Heart left ventricle (tissue), 16 donors: Measurements from ENCODE around the gene DCST1. TPM values are rescaled to one million over a fixed set of nuclear protein-coding genes. Genes with fewer than 3 reads are reported as not detected.
A peak's percentile ranks its signal among the peaks of the same experiment; 100 is the strongest.

ENCODE experiments used
- ATAC-seq, 4 donors: fragments of 200-7000 bp; cut with Tn5 transposase; one replicate each; pipeline ENCODE4 v1.9.1; 2020 to 2022; ENCODE audit warnings: moderate library complexity in 4 of 4, mild to moderate bottlenecking in 3 of 4, moderate number of reproducible peaks in 1 of 4
- DNase-seq, 5 donors: peaks; one replicate each; pipeline ENCODE4 v3.0.0-alpha.2; 2020
- H3K27ac ChIP-seq, 12 donors: fragments of 200-600 bp; sonication (generic) in 4 of 12; one replicate each; pipeline versions ENCODE4 v1.5.0 to v1.8.0; 2016 to 2022; ENCODE audit warnings: mild to moderate bottlenecking in 2 of 12
- H3K27me3 ChIP-seq, 9 donors: fragments of 200-600 bp; sonication (generic) in 2 of 9; one replicate each; pipeline versions ENCODE4 v1.5.1 to v1.8.0; 2016 to 2022; ENCODE audit warnings: mild to moderate bottlenecking in 3 of 9
- H3K36me3 ChIP-seq, 9 donors: fragments of 200-600 bp; sonication (generic) in 2 of 9; one replicate each; pipeline versions ENCODE4 v1.5.0 to v1.8.0; 2018 to 2022; ENCODE audit warnings: mild to moderate bottlenecking in 2 of 9
- H3K4me1 ChIP-seq, 12 donors: fragments of 200-600 bp; sonication (generic) in 4 of 12; one replicate each; pipeline versions ENCODE4 v1.5.0 to v1.8.0; 2016 to 2022; ENCODE audit warnings: mild to moderate bottlenecking in 3 of 12
- H3K4me3 ChIP-seq, 12 donors: fragments of 200-600 bp; sonication (generic) in 4 of 12; one replicate each; pipeline versions ENCODE4 v1.5.0 to v1.8.0; 2017 to 2022; ENCODE audit warnings: mild to moderate bottlenecking in 9 of 12, moderate library complexity in 4 of 12
- H3K9me3 ChIP-seq, 12 donors: fragments of 200-600 bp; sonication (generic) in 4 of 12; one replicate each; pipeline versions ENCODE4 v1.5.0 to v1.8.0; 2016 to 2022; ENCODE audit warnings: mild to moderate bottlenecking in 1 of 12
- CTCF ChIP-seq, 12 donors: fragments of 200-600 bp; sonication (generic) in 4 of 12; IDR thresholded peaks; one replicate each; pipeline versions ENCODE4 v1.5.0 to v1.8.0; 2018 to 2022; ENCODE audit warnings: antibody characterized with exemption in 12 of 12, mild to moderate bottlenecking in 5 of 12
- POLR2A ChIP-seq, 2 donors: fragments of 450-650 bp; IDR thresholded peaks; one replicate each; pipeline ENCODE4 v1.6.1; 2017; ENCODE audit warnings: antibody characterized with exemption in 2 of 2, mild to moderate bottlenecking in 2 of 2, moderate library complexity in 2 of 2
- WGBS, 4 donors: extraction: QIAGEN DNeasy Blood & Tissue Kit in 2 of 4; methylation state at CpG; one replicate each; pipeline versions ENCODE4 v1.1.5 to v1.1.7; 2013 to 2018; 5-methylcytosine and 5-hydroxymethylcytosine counted together
- intact Hi-C, 10 donors: fragments of 100-400 bp; cut with DNase I; formaldehyde crosslinking; loops; one replicate each; pipeline versions ENCODE4 v1.11.1 to v1.14.2; 2022
- polyA plus RNA-seq, 2 donors: library from polyadenylated mRNA; stranded (reverse); fragments of 200-250 nt; gene quantifications; one replicate each; pipeline ENCODE4 v1.2.3, GENCODE V29; 2013
- total RNA-seq, 9 donors: library from RNA; depleted of rRNA in 2 of 9; stranded (reverse); fragments of >200 nt in 2 of 9; fragmentation: NEBNext Ultra II Directional in 3 of 9; extraction: Animal tissue kit (Norgen Biotek cat#: 25700) in 3 of 9; gene quantifications; one replicate each; pipeline versions ENCODE4 v1.1.0 to v1.2.4, GENCODE V29; 2016 to 2023
- donor health status: ischemic (EF 13 %, LVEDD 7.1; RV severe dilation, severe dysfunction).
- donor health status: healthy with polysubstance abuse.
- donor health status: DM: no; HTN: yes; CAD: no.
- donor health status: DM: no; HTN: no; CAD: no.
- donor health status: ischemic (EF 25% LVEDD 6.9; RV normal size, moderate dysfunction).
- donor health status: ischemic (EF 25% LVEDD 5.7; RV mildly dilated, moderate dysfunction).
- donor health status: healthy.
- donor health status: DM: yes; HTN: yes; CAD: no.
- donor health status: ischemic (EF 35%, LVEDD 5.7; RV mildly dilated, moderate dysfunction).
- donor health status: nonischemic (EF 11% LVEDD 7.7; RV severe dilation, severe dysfunction).
- donor health status: DM: yes; HTN: yes; CAD: no.
- donor health status: PGD.
- donor health status: ischemic (EF 29% LVEDD 5.4; RV normal size, mild dysfunction).
- donor health status: nonischemic (EF 23%, LVEDD 6.1; RV moderate dilation, normal function).

Gene DCST1
- total and polyA plus RNA-seq, 11 donors = not detected

DNA sequence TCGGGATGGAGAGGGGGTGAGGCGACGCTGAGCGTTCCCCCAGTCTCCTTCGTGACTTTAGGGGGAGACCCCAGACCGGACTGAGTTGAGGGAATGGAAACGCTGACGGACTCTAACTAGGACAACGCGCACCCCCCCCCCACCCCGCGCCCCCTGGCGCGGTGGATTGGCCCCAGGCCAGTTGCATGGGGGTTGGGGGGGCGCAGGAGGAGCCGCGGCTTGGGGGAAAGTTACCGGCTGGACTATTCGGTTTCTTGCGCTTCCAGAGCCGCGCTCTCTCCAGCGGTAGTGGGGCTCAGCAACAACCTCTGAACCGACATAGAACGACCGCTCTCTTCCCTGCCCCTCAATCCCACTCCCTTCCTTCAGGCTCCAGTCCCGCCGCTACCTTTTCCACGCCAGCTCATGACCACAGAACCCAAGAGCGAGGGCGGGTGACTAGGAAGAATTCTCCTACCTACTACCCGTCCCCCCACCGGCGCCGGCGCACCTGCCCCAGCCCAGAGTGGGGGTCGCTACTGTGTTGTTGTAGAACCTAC, 30.3 kb upstream of the DCST1 start:
- Histone ChIP-seq H3K9me3 (no peaks in the 10 kb centered on the region), H3K4me1 (peaks cover 5 to 73% (median 56%) of the 10 kb centered on the region in 12 donors), H3K27me3 (no peaks in the 10 kb centered on the region), H3K36me3 (no peaks in the 10 kb centered on the region), H3K27ac (peak overlapping the region; percentile 77 to 98 (median 95)), H3K4me3 (peak overlapping the region; percentile 70 to 96 (median 84))
- no peak for ATAC-seq
- peak in 2 of 5 donors; percentile 46 to 52 for DNase-seq
- TF ChIP-seq CTCF (IDR thresholded peaks at IDR 0.05) (no peak), POLR2A (IDR thresholded peaks at IDR 0.05) (no peak)
- intact Hi-C loops = loop anchor here in 5 of 10 donors (2.0 to 5.0 kb wide), 5 partner anchors 14 to 66 kb away; partner anchors contain the start of genes ADAM15 (in 4 of the 5), PMVK (in 1 of the 5) and PYGO2 (in 1 of the 5)
- WGBS, 4 donors = 0 to 1% (median 1%) methylated on average over 26 to 37 of the region's 37 CpGs

DNA sequence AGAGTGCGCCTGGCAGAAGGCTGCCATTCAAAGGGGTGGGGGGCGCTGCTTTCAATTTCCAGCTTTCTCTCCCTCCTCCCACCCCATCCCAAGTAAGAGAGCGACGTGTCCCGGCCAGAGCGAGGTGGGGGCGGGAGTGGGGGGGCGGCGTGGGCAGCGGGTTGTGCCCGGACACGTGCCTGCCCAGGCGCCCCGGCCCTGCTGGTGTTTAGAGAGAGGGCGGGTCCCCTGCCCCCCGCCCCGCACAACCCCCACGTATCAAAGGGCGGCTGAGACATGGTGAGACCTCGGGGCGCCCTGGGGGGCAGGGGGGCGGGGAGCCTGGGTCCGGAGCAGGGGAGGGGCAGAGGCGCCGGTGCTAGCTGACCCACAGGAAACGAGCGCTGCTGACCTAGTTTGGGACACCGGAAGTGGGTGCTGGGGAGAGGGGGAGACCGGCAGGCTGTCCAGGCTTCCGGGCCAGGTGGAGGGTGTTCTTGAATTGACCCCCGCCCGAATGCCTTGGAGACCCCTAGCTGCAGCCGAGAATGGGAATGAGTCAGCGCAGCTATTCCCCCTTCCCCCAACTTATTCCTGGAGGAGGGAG, 29.8 kb upstream of the DCST1 start:
- no peaks in the 10 kb centered on the region for H3K9me3 ChIP-seq
- ATAC-seq = peak in 2 of 4 donors; percentile 4 to 21

DNA sequence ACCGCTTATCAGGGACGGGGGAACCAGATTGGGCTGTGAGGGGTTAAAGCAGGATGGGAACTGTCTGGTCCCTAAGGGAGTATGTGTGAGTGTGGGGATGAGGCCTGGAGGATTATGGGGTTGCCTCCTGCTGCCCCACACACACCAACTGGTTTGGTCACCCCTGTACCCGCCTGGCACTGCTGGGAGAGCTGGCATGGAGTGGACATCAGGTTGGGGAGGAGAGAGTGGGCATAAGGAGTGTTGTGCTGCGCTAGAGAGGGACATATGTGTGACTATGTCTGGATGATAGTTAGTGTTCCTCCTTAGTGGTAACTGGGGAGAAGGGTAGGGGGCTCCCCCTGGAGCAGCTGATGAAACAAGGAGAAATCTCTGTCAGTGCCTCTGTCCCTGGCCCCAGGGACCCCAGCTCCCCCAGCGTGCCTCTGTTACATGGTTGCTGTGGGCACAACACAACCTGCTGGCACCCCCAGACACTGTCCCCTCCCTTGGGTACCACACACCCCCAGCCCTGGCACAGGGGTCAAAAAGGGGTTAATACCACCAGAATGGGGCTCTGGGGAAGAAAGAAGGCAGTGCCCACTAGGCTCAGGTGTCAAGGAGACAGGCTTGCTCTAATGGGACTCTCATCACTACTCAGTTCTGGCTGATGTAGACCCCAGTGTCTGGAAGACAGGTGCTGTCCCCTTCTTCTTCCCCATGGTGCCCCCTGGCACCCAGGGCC, 29.1 kb upstream of the DCST1 start:
- TF ChIP-seq POLR2A (IDR thresholded peaks at IDR 0.05) (no peak), CTCF (IDR thresholded peaks at IDR 0.05) (no peak)
- no peaks in the 10 kb centered on the region for H3K36me3 ChIP-seq
- 31 to 44% (median 40%) methylated on average over 5 of the region's 5 CpGs for WGBS, 4 donors
- no peak for ATAC-seq
- H3K4me1 ChIP-seq = peaks cover 5 to 72% (median 58%) of the 10 kb centered on the region in 12 donors
- no peaks in the 10 kb centered on the region for H3K27me3 ChIP-seq
- no peaks in the 10 kb centered on the region for H3K9me3 ChIP-seq
- DNase-seq = no peak
- H3K4me3 ChIP-seq = peak overlapping the region; percentile 70 to 96 (median 84)
- intact Hi-C loops = loop anchor here in 5 of 10 donors (5.0 kb wide), 3 partner anchors 42 to 48 kb away; partner anchors contain the start of genes ADAM15 (in 4 of the 5) and PYGO2 (in 1 of the 5)
- peak overlapping the region; percentile 77 to 98 (median 95) for H3K27ac ChIP-seq

More for the DNA sequence above, 29.8 kb upstream of the DCST1 start:
- H3K4me1 ChIP-seq = peaks cover 5 to 74% (median 60%) of the 10 kb centered on the region in 12 donors
- no peaks in the 10 kb centered on the region for H3K27me3 ChIP-seq
- 1 to 2% (median 1%) methylated on average over 26 to 34 of the region's 34 CpGs for WGBS, 4 donors
- peak; percentile 80 to 89 (median 85) for DNase-seq
- H3K27ac ChIP-seq = peak overlapping the region; percentile 77 to 98 (median 95)
- no peak for TF ChIP-seq POLR2A (IDR thresholded peaks at IDR 0.05)
- no peaks in the 10 kb centered on the region for H3K36me3 ChIP-seq
- intact Hi-C loops = loop anchor here in 5 of 10 donors (2.0 to 5.0 kb wide), 5 partner anchors 13 to 67 kb away; partner anchors contain the start of genes ADAM15 (in 4 of the 5), PMVK (in 1 of the 5) and PYGO2 (in 1 of the 5)
- peak overlapping the region; percentile 70 to 96 (median 84) for H3K4me3 ChIP-seq

GRCh38 chr1:155005076-155006011, 28.3 kb upstream of the DCST1 start:
- TF ChIP-seq CTCF (IDR thresholded peaks at IDR 0.05) (no peak), POLR2A (IDR thresholded peaks at IDR 0.05) (peak in 1 of 2 donors; percentile 46)
- ATAC-seq (peak in 3 of 4 donors; percentile 0 to 31 (median 27)), DNase-seq (peak; percentile 78 to 89 (median 82))
- Histone ChIP-seq H3K9me3 (no peaks in the 10 kb centered on the region), H3K27ac (peak overlapping the region; percentile 77 to 98 (median 95)), H3K4me1 (peaks cover 5 to 64% (median 50%) of the 10 kb centered on the region in 12 donors), H3K4me3 (peak overlapping the region in 8 of 12 donors; percentile 26 to 96 (median 84)), H3K27me3 (no peaks in the 10 kb centered on the region), H3K36me3 (no peaks in the 10 kb centered on the region)
- 38 to 45% (median 42%) methylated on average over 16 to 17 of the region's 17 CpGs for WGBS, 4 donors
- intact Hi-C loops = no loop called here
